Endothelial cell of umbilical vein (primary cell): ENCODE data around the gene CYP39A1. TPM values are rescaled to one million over a fixed set of nuclear protein-coding genes. Genes with fewer than 3 reads are reported as not detected.

Source experiments
- BruUV-seq: library from RNA; stranded (reverse); fragments of 400-500 nt; replicated peaks from 2 replicates; lab custom pipeline; 2021; lab: Mats Ljungman, UMichigan
- CTCF ChIA-PET: fragments of 300-600, 350-600 bp; sonication (Branson Sonifier 250); formaldehyde crosslinking; loops from one replicate; lab custom pipeline; 2021; ENCODE audit warnings: antibody characterized with exemption, inconsistent platforms; lab: Charles Lee
- POLR2A ChIA-PET: fragments of 300-600, 350-600 bp; sonication (Branson Sonifier 250); formaldehyde crosslinking; loops from one replicate; lab custom pipeline; 2021; ENCODE audit warnings: antibody characterized with exemption, inconsistent platforms; lab: Charles Lee
- DNase-seq: peaks from one replicate; pipeline ENCODE4 v3.0.0-alpha.2; 2011; ENCODE audit warnings: low read depth, low spot score
- FAIRE-seq: peaks from 2 replicates; lab custom pipeline; 2011; peaks lifted over from hg19 to GRCh38; lab: Jason Lieb, UNC
- H2AFZ ChIP-seq: 2 replicates; pipeline ENCODE4 v1.6.0; 2012; ENCODE audit warnings: low read depth, low read length, control low read depth, inconsistent platforms
- H3K27ac ChIP-seq: 2 replicates; pipeline ENCODE4 v1.5.1; 2011; ENCODE audit warnings: low read depth, mild to moderate bottlenecking, control low read depth, low read length, moderate library complexity; ENCODE audit not compliant: insufficient read depth
- H3K27me3 ChIP-seq, 2 experiments: 2 replicates each; pipeline versions ENCODE4 v1.6.0 to v1.6.1; 2011; ENCODE audit warnings: low read length in 2 of 2, mixed read lengths in 1 of 2; ENCODE audit not compliant: control insufficient read depth in 2 of 2, insufficient read depth in 2 of 2
- H3K36me3 ChIP-seq, 2 experiments: 2 replicates in 1 of 2; 3 replicates in 1 of 2; pipeline ENCODE4 v1.5.1; 2011; ENCODE audit warnings: low read length in 2 of 2, mild to moderate bottlenecking in 1 of 2, moderate library complexity in 1 of 2; ENCODE audit not compliant: control insufficient read depth in 2 of 2, insufficient read depth in 2 of 2; ENCODE audit errors: extremely low read depth in 1 of 2
- H3K4me1 ChIP-seq: 3 replicates; pipeline ENCODE4 v1.5.1; 2011; ENCODE audit warnings: mild to moderate bottlenecking, low read length; ENCODE audit not compliant: control insufficient read depth, insufficient read depth; ENCODE audit errors: extremely low read depth
- H3K4me2 ChIP-seq: 2 replicates; pipeline ENCODE4 v1.6.1; 2011; ENCODE audit warnings: low read length, control low read depth, mixed read lengths; ENCODE audit not compliant: insufficient read depth
- H3K4me3 ChIP-seq, 3 experiments: fragments of 200-600 bp in 1 of 3; sonication (generic), shearing (Covaris generic) in 1 of 3; replicated peaks in 1 of 3; 2 replicates each; pipeline ENCODE4 v1.5.1; 2011 to 2016; ENCODE audit warnings: control low read depth in 3 of 3, low read length in 3 of 3, mild to moderate bottlenecking in 2 of 3, inconsistent platforms in 1 of 3, low read depth in 1 of 3, moderate library complexity in 1 of 3; ENCODE audit not compliant: insufficient read depth in 1 of 3
- H3K79me2 ChIP-seq: 2 replicates; pipeline ENCODE4 v1.6.0; 2012; ENCODE audit warnings: low read length, inconsistent platforms; ENCODE audit not compliant: control insufficient read depth, insufficient read depth
- H3K9ac ChIP-seq: replicated peaks from 2 replicates; pipeline ENCODE3; 2011; ENCODE audit warnings: low read length, control low read depth; ENCODE audit not compliant: insufficient read depth; ENCODE audit errors: extremely low read depth
- H3K9me1 ChIP-seq: replicated peaks from 3 replicates; pipeline ENCODE4 v1.6.0; 2011; ENCODE audit warnings: mild to moderate bottlenecking, low read length; ENCODE audit not compliant: control insufficient read depth, insufficient read depth; ENCODE audit errors: extremely low read depth
- H3K9me3 ChIP-seq: replicated peaks from 2 replicates; pipeline ENCODE4 v1.5.1; 2012; ENCODE audit warnings: low read length, inconsistent platforms; ENCODE audit not compliant: control insufficient read depth, insufficient read depth
- H4K20me1 ChIP-seq: replicated peaks from 2 replicates; pipeline ENCODE3; 2011; ENCODE audit warnings: mild to moderate bottlenecking, low read length; ENCODE audit not compliant: control insufficient read depth, insufficient read depth; ENCODE audit errors: extremely low read depth
- EZH2 ChIP-seq: IDR thresholded peaks from 2 replicates; pipeline ENCODE4 v1.6.1; 2012; ENCODE audit warnings: borderline replicate concordance, low read depth, mild to moderate bottlenecking, moderate library complexity, low read length, inconsistent platforms; ENCODE audit not compliant: severe bottlenecking
- FOS ChIP-seq: IDR thresholded peaks from 2 replicates; pipeline ENCODE4 v1.6.1; 2011; ENCODE audit warnings: mild to moderate bottlenecking, low read length, moderate library complexity, borderline replicate concordance; ENCODE audit not compliant: insufficient read depth
- GATA2 ChIP-seq: IDR thresholded peaks from 2 replicates; pipeline ENCODE4 v1.7.0; 2011; ENCODE audit warnings: low read depth, mild to moderate bottlenecking, moderate library complexity, mixed read lengths, low read length; ENCODE audit not compliant: insufficient read length, insufficient read depth
- JUN ChIP-seq: IDR thresholded peaks from 2 replicates; pipeline ENCODE4 v1.6.1; 2011; ENCODE audit warnings: borderline replicate concordance, low read depth; ENCODE audit not compliant: insufficient read length, insufficient read depth
- MYC ChIP-seq: IDR thresholded peaks from one replicate; pipeline ENCODE4 v1.6.1; 2011; ENCODE audit warnings: mild to moderate bottlenecking, low read depth, low read length
- POLR2A ChIP-seq: IDR thresholded peaks from 2 replicates; pipeline ENCODE4 v1.6.1; 2012; ENCODE audit warnings: low read depth, mild to moderate bottlenecking, control low read depth, low read length
- POLR2AphosphoS5 ChIP-seq: IDR thresholded peaks from 2 replicates; pipeline ENCODE4 v1.6.1; 2012; ENCODE audit warnings: low read depth, mild to moderate bottlenecking, control low read depth, low read length, moderate library complexity; ENCODE audit not compliant: insufficient read depth
- dilution Hi-C: fragments of 300-500 bp; cut with MboI; formaldehyde crosslinking; loops from one replicate; pipeline ENCODE4 v1.15.0; 2019; ENCODE audit warnings: low sequenced_read_pairs; ENCODE audit not compliant: extremely low pct_ligation_motif_present
- intact Hi-C: fragments of 100-400 bp; cut with micrococcal nuclease; formaldehyde crosslinking; loops from one replicate; pipeline ENCODE4 v1.10.0; 2022
- polyA plus RNA-seq, 4 experiments: library from polyadenylated mRNA; depleted of rRNA in 3 of 4; stranded (reverse) in 3 of 4; unstranded in 1 of 4; fragments of >200 nt; gene quantifications; 2 replicates each; pipeline versions ENCODE4 v1.2.1 to v1.2.3, GENCODE V29; 2011 to 2012; ENCODE audit warnings: missing spikeins in 1 of 4
- total RNA-seq: library from RNA; stranded (reverse); gene quantifications from 2 replicates; pipeline ENCODE4 v1.2.3, GENCODE V29; 2021
- TF ChIP-seq, protein P1 (sequence below): IDR thresholded peaks from 2 replicates; pipeline ENCODE4 v1.6.1; 2011; ENCODE audit not compliant: insufficient read depth, insufficient read length
- TF ChIP-seq, protein P2 (sequence below), 2 donors: IDR thresholded peaks; 1 replicate in 1 of 2; 2 replicates in 1 of 2; pipeline ENCODE4 v1.5.1; 2011; ENCODE audit warnings: low read length in 2 of 2, mild to moderate bottlenecking in 2 of 2, moderate library complexity in 2 of 2, control low read depth in 1 of 2, inconsistent platforms in 1 of 2, low read depth in 1 of 2; ENCODE audit not compliant: insufficient read depth in 1 of 2; ENCODE audit errors: extremely low read depth in 1 of 2

Gene CYP39A1
- total and polyA plus RNA-seq, 2 donors (not counting 3 experiments of a cell fraction or from before 2014, with no cell fraction given): not detected

GRCh38 chr6:46628976-46629375 lies 23.6 kb downstream of the CYP39A1 start:
- Histone ChIP-seq H2AFZ (no peak overlapping the region), H3K79me2 (no peaks in the 10 kb centered on the region), H3K4me2 (no peak overlapping the region), H3K9me3 (no peaks in the 10 kb centered on the region), H4K20me1 (no peaks in the 10 kb centered on the region), H3K9me1 (no peaks in the 10 kb centered on the region), H3K4me1 (no peaks in the 10 kb centered on the region), H3K4me3 (no peak overlapping the region), H3K27ac (no peak overlapping the region), H3K36me3 (no peaks in the 10 kb centered on the region), H3K9ac (no peak overlapping the region), H3K27me3 (no peaks in the 10 kb centered on the region)
- no TSS peak for BruUV-seq
- DNase-seq: no peak
- TF ChIP-seq GATA2 (no peak), POLR2AphosphoS5 (no peak), FOS (no peak), MYC (no peak), JUN (no peak), POLR2A (no peak), EZH2 (no peak)
- TF ChIP-seq, protein P1, sequence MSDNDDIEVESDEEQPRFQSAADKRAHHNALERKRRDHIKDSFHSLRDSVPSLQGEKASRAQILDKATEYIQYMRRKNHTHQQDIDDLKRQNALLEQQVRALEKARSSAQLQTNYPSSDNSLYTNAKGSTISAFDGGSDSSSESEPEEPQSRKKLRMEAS: no peak
- TF ChIP-seq, protein P2, sequence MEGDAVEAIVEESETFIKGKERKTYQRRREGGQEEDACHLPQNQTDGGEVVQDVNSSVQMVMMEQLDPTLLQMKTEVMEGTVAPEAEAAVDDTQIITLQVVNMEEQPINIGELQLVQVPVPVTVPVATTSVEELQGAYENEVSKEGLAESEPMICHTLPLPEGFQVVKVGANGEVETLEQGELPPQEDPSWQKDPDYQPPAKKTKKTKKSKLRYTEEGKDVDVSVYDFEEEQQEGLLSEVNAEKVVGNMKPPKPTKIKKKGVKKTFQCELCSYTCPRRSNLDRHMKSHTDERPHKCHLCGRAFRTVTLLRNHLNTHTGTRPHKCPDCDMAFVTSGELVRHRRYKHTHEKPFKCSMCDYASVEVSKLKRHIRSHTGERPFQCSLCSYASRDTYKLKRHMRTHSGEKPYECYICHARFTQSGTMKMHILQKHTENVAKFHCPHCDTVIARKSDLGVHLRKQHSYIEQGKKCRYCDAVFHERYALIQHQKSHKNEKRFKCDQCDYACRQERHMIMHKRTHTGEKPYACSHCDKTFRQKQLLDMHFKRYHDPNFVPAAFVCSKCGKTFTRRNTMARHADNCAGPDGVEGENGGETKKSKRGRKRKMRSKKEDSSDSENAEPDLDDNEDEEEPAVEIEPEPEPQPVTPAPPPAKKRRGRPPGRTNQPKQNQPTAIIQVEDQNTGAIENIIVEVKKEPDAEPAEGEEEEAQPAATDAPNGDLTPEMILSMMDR (IDR thresholded peaks at IDR 0.05; ENCODE audit: extremely low read depth in 1 of 2, insufficient read depth in 1 of 2, low read depth in 1 of 2, low read length in 2 of 2): no peak
- POLR2A ChIA-PET: no interaction called here
- intact Hi-C loops: no loop called here
- no peak for FAIRE-seq
- dilution Hi-C loops: no loop called here
- CTCF ChIA-PET: no interaction called here
